SK-N-SH treated with all-trans-retinoic acid at 6 μM for 48 hours (cell line): ENCODE data around the gene QKI.

Source experiments
- ATAC-seq: fragments of 200-7000 bp; cut with Tn5 transposase; 3 replicates; pipeline ENCODE4 v1.9.1; 2020; ENCODE audit warnings: mild to moderate bottlenecking, moderate library complexity
- ARNTL ChIP-seq: fragments of 450-650 bp; formaldehyde crosslinking; IDR thresholded peaks from 2 replicates; pipeline ENCODE4 v1.5.0; 2020; ENCODE audit warnings: low read depth, mild to moderate bottlenecking, moderate library complexity, borderline replicate concordance
- BACH2 ChIP-seq: fragments of 250-450 bp; sonication (Bioruptor Pico); IDR thresholded peaks from 2 replicates; pipeline ENCODE4 v1.9.0; 2021; ENCODE audit warnings: mild to moderate bottlenecking, borderline replicate concordance
- CREB5 ChIP-seq: fragments of 250-450 bp; sonication (Bioruptor Pico); IDR thresholded peaks from 2 replicates; pipeline ENCODE4 v1.5.1; 2020; ENCODE audit warnings: low read depth, mild to moderate bottlenecking, moderate library complexity
- CSDC2 ChIP-seq: fragments of 250-450 bp; sonication (Bioruptor Pico); IDR thresholded peaks from 2 replicates; pipeline ENCODE4 v1.5.0; 2020; ENCODE audit warnings: mild to moderate bottlenecking, moderate library complexity
- ESRRG ChIP-seq: fragments of 250-450 bp; sonication (Bioruptor Pico); IDR thresholded peaks from 2 replicates; pipeline ENCODE4 v1.6.1; 2021; ENCODE audit warnings: mild to moderate bottlenecking
- GLIS3 ChIP-seq: fragments of 250-450 bp; sonication (Bioruptor Pico); IDR thresholded peaks from 2 replicates; pipeline ENCODE4 v1.5.0; 2020; ENCODE audit warnings: mild to moderate bottlenecking, moderate library complexity
- ISL1 ChIP-seq: fragments of 250-450 bp; sonication (Bioruptor Pico); IDR thresholded peaks from 2 replicates; pipeline ENCODE4 v2.1.2; 2022; ENCODE audit warnings: mild to moderate bottlenecking, moderate library complexity
- OSR1 ChIP-seq: fragments of 250-450 bp; sonication (Bioruptor Pico); IDR thresholded peaks from 2 replicates; pipeline ENCODE4 v1.8.0; 2022; ENCODE audit warnings: moderate library complexity, mild to moderate bottlenecking, inconsistent platforms
- PPARA ChIP-seq: fragments of 250-450 bp; sonication (Bioruptor Pico); IDR thresholded peaks from 2 replicates; pipeline ENCODE4 v1.5.0; 2020; ENCODE audit warnings: mild to moderate bottlenecking, borderline replicate concordance
- RARB ChIP-seq: fragments of 250-450 bp; sonication (Bioruptor Pico); IDR thresholded peaks from 2 replicates; pipeline ENCODE4 v1.8.0; 2021; ENCODE audit warnings: mild to moderate bottlenecking, moderate library complexity
- SNAI2 ChIP-seq: fragments of 250-450 bp; sonication (Bioruptor Pico); IDR thresholded peaks from 2 replicates; pipeline ENCODE4 v1.5.0; 2020; ENCODE audit warnings: mild to moderate bottlenecking, moderate library complexity
- TCF4 ChIP-seq: fragments of 250-450 bp; sonication (Bioruptor Pico); IDR thresholded peaks from 2 replicates; pipeline ENCODE4 v1.8.0; 2021; ENCODE audit warnings: mild to moderate bottlenecking, moderate library complexity, borderline replicate concordance
- TOX ChIP-seq: fragments of 250-450 bp; sonication (Bioruptor Pico); IDR thresholded peaks from 2 replicates; pipeline ENCODE4 v1.8.0; 2021; ENCODE audit warnings: mild to moderate bottlenecking, moderate library complexity, borderline replicate concordance
- ZC3H10 ChIP-seq: fragments of 250-450 bp; sonication (Bioruptor Pico); IDR thresholded peaks from 2 replicates; pipeline ENCODE4 v1.5.1; 2021; ENCODE audit warnings: mild to moderate bottlenecking, moderate library complexity
- ZFP3 ChIP-seq: fragments of 250-450 bp; sonication (Bioruptor Pico); IDR thresholded peaks from 2 replicates; pipeline ENCODE4 v1.5.0; 2020; ENCODE audit warnings: mild to moderate bottlenecking, moderate library complexity
- ZNF565 ChIP-seq: fragments of 450-650 bp; formaldehyde crosslinking; conservative IDR thresholded peaks from 2 replicates; pipeline ENCODE4 v1.5.0; 2020; ENCODE audit warnings: low read depth, mild to moderate bottlenecking, moderate library complexity
- ZNF70 ChIP-seq: fragments of 450-650 bp; formaldehyde crosslinking; IDR thresholded peaks from 2 replicates; pipeline ENCODE4 v1.5.0; 2020; ENCODE audit warnings: mild to moderate bottlenecking, moderate library complexity
- ZNF8 ChIP-seq: fragments of 450-650 bp; formaldehyde crosslinking; IDR thresholded peaks from 2 replicates; pipeline ENCODE4 v1.5.0; 2020; ENCODE audit warnings: mild to moderate bottlenecking, moderate library complexity
- TF ChIP-seq, protein P1 (sequence below): fragments of 250-450 bp; sonication (Bioruptor Pico); IDR thresholded peaks from 2 replicates; pipeline ENCODE4 v1.8.0; 2021; ENCODE audit warnings: low read depth, mild to moderate bottlenecking, moderate library complexity, borderline replicate concordance
- TF ChIP-seq, protein P2 (sequence below): fragments of 250-450 bp; sonication (Bioruptor Pico); IDR thresholded peaks from 2 replicates; pipeline ENCODE4 v1.5.1; 2021; ENCODE audit warnings: mild to moderate bottlenecking, moderate library complexity
- TF ChIP-seq, protein P3 (sequence below): fragments of 250-450 bp; sonication (Bioruptor Pico); IDR thresholded peaks from 2 replicates; pipeline ENCODE4 v1.8.0; 2020; ENCODE audit warnings: mild to moderate bottlenecking, moderate library complexity, borderline replicate concordance

QKI gene

GRCh38 chr6:163483107-163483506, 68.6 kb downstream of the QKI start:
- TF ChIP-seq GLIS3 (CRISPR knock-in tag) (no peak), ZNF70 (no peak), ZNF8 (no peak), PPARA (CRISPR knock-in tag) (no peak), CSDC2 (CRISPR knock-in tag) (no peak), ZFP3 (CRISPR knock-in tag) (no peak), CREB5 (no peak), ISL1 (CRISPR knock-in tag) (no peak), TCF4 (no peak), ARNTL (no peak)
- TF ChIP-seq, protein P1, sequence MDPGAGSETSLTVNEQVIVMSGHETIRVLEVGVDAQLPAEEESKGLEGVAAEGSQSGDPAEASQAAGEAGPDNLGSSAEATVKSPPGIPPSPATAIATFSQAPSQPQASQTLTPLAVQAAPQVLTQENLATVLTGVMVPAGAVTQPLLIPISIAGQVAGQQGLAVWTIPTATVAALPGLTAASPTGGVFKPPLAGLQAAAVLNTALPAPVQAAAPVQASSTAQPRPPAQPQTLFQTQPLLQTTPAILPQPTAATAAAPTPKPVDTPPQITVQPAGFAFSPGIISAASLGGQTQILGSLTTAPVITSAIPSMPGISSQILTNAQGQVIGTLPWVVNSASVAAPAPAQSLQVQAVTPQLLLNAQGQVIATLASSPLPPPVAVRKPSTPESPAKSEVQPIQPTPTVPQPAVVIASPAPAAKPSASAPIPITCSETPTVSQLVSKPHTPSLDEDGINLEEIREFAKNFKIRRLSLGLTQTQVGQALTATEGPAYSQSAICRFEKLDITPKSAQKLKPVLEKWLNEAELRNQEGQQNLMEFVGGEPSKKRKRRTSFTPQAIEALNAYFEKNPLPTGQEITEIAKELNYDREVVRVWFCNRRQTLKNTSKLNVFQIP (CRISPR knock-in tag) = no peak
- TF ChIP-seq, protein P2, sequence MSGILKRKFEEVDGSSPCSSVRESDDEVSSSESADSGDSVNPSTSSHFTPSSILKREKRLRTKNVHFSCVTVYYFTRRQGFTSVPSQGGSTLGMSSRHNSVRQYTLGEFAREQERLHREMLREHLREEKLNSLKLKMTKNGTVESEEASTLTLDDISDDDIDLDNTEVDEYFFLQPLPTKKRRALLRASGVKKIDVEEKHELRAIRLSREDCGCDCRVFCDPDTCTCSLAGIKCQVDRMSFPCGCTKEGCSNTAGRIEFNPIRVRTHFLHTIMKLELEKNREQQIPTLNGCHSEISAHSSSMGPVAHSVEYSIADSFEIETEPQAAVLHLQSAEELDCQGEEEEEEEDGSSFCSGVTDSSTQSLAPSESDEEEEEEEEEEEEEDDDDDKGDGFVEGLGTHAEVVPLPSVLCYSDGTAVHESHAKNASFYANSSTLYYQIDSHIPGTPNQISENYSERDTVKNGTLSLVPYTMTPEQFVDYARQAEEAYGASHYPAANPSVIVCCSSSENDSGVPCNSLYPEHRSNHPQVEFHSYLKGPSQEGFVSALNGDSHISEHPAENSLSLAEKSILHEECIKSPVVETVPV (CRISPR knock-in tag) = no peak
- no peak for ATAC-seq

- no peak for TF ChIP-seq ZNF565
- TF ChIP-seq ZFP3 (CRISPR knock-in tag) = no peak
- no peak for TF ChIP-seq GLIS3 (CRISPR knock-in tag)
- TF ChIP-seq, protein P1 (CRISPR knock-in tag) = no peak
- no peak for TF ChIP-seq SNAI2 (CRISPR knock-in tag)
- no peak for TF ChIP-seq CSDC2 (CRISPR knock-in tag)
- no peak for TF ChIP-seq RARB (CRISPR knock-in tag)
- no peak for TF ChIP-seq ZNF8
- no peak for TF ChIP-seq CREB5
- TF ChIP-seq ARNTL = no peak
- no peak for TF ChIP-seq OSR1
- TF ChIP-seq, protein P3, sequence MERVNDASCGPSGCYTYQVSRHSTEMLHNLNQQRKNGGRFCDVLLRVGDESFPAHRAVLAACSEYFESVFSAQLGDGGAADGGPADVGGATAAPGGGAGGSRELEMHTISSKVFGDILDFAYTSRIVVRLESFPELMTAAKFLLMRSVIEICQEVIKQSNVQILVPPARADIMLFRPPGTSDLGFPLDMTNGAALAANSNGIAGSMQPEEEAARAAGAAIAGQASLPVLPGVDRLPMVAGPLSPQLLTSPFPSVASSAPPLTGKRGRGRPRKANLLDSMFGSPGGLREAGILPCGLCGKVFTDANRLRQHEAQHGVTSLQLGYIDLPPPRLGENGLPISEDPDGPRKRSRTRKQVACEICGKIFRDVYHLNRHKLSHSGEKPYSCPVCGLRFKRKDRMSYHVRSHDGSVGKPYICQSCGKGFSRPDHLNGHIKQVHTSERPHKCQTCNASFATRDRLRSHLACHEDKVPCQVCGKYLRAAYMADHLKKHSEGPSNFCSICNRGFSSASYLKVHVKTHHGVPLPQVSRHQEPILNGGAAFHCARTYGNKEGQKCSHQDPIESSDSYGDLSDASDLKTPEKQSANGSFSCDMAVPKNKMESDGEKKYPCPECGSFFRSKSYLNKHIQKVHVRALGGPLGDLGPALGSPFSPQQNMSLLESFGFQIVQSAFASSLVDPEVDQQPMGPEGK (CRISPR knock-in tag) = no peak
- no peak for TF ChIP-seq TCF4
- TF ChIP-seq ZNF70 = no peak
- TF ChIP-seq TOX (CRISPR knock-in tag) = no peak
- no peak for TF ChIP-seq ZC3H10
- no peak for ATAC-seq
Measured at GRCh38 chr6:163485388-163485851, 70.9 kb downstream of the QKI start.

GRCh38 chr6:163486821-163487220, 72.3 kb downstream of the QKI start:
- no peak for ATAC-seq
- TF ChIP-seq ZNF70 (no peak), ZFP3 (CRISPR knock-in tag) (no peak), PPARA (CRISPR knock-in tag) (no peak), BACH2 (no peak), ZNF8 (no peak), CREB5 (no peak), TOX (CRISPR knock-in tag) (no peak), ESRRG (CRISPR knock-in tag) (no peak)
- TF ChIP-seq, protein P1 (CRISPR knock-in tag) = no peak
